Upper lobe of left lung (tissue), 4 donors: ENCODE measurements around the gene TENM4.

Experiments used
- POLR2A ChIP-seq, 4 donors: fragments of 450-650 bp; IDR thresholded peaks; one replicate each; pipeline ENCODE4 v1.5.1; 2016 to 2017; ENCODE audit warnings: antibody characterized with exemption in 4 of 4, mild to moderate bottlenecking in 2 of 4
- POLR2AphosphoS5 ChIP-seq, 2 donors: sonication (generic); formaldehyde crosslinking; IDR thresholded peaks; one replicate each; pipeline ENCODE4 v1.5.1; 2017; ENCODE audit warnings: antibody characterized with exemption in 2 of 2
- TF ChIP-seq, protein P1 (sequence below), 6 experiments: fragments of 450-650 bp in 4 of 6; fragments of 200-600 bp in 2 of 6; sonication (generic) in 2 of 6; IDR thresholded peaks; one replicate each; pipeline ENCODE4 v1.5.1; 2016 to 2019; ENCODE audit warnings: antibody characterized with exemption in 6 of 6

DNA sequence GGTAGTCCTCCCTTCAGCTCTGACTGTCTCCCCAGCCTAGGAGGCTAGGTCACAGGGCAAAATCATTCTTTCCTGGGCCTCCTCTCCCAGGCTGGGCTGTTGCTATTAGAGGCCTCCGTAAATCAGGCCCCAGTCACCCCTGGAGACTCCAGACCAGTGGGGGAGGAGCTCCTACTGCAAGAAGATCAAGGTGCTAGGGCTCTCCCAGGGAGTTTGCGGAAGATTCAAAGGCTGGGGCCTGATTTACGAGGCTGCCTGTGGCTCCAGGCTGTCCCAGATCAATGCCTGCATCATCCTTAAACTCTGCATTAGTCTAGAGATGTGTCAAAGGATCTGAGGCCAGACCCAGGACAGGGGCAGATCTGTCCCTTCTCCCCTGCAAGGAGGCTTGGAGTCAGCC is 346.2 kb downstream of the TENM4 start:
- TF ChIP-seq, protein P1, sequence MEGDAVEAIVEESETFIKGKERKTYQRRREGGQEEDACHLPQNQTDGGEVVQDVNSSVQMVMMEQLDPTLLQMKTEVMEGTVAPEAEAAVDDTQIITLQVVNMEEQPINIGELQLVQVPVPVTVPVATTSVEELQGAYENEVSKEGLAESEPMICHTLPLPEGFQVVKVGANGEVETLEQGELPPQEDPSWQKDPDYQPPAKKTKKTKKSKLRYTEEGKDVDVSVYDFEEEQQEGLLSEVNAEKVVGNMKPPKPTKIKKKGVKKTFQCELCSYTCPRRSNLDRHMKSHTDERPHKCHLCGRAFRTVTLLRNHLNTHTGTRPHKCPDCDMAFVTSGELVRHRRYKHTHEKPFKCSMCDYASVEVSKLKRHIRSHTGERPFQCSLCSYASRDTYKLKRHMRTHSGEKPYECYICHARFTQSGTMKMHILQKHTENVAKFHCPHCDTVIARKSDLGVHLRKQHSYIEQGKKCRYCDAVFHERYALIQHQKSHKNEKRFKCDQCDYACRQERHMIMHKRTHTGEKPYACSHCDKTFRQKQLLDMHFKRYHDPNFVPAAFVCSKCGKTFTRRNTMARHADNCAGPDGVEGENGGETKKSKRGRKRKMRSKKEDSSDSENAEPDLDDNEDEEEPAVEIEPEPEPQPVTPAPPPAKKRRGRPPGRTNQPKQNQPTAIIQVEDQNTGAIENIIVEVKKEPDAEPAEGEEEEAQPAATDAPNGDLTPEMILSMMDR (IDR thresholded peaks at IDR 0.05): no peak
- no peak for TF ChIP-seq POLR2A (IDR thresholded peaks at IDR 0.05)
- TF ChIP-seq POLR2AphosphoS5 (IDR thresholded peaks at IDR 0.05): no peak
